ENCODE results near the gene PARP2.
"Not testable (repeated sequence)": the region's sequence is repeated elsewhere in the genome, so short reads cannot be mapped to it uniquely, and the experiment has no call there.

PARP2 gene

GRCh38 chr14:20347747-20348146, 4.3 kb downstream of the PARP2 start:
- no peak for DNase-seq

- no peak for DNase-seq
Measured at GRCh38 chr14:20350282-20350681, 6.8 kb downstream of the PARP2 start.

- DNase-seq = no peak
Measured at GRCh38 chr14:20350860-20351259, 7.4 kb downstream of the PARP2 start.

- DNase-seq = no peak
Measured at GRCh38 chr14:20356422-20356821, 13.0 kb downstream of the PARP2 start.

- not testable (repeated sequence) for DNase-seq
Measured at GRCh38 chr14:20358474-20358873, 15.0 kb downstream of the PARP2 start.

- DNase-seq = no peak
Measured at GRCh38 chr14:20365928-20366327, 22.5 kb downstream of the PARP2 start.

- no peak for DNase-seq
Measured at GRCh38 chr14:20372796-20373195, 29.4 kb downstream of the PARP2 start.

GRCh38 chr14:20375471-20375870, 32.0 kb downstream of the PARP2 start:
- DNase-seq = no peak

- no peak for DNase-seq
Measured at GRCh38 chr14:20376071-20376588, 32.7 kb downstream of the PARP2 start.

GRCh38 chr14:20377171-20377570, 33.7 kb downstream of the PARP2 start:
- no peak for DNase-seq

- no peak for DNase-seq
Measured at GRCh38 chr14:20379743-20380142, 36.3 kb downstream of the PARP2 start.

- no peak for DNase-seq
Measured at GRCh38 chr14:20380681-20381080, 37.2 kb downstream of the PARP2 start.

GRCh38 chr14:20381341-20381740, 37.9 kb downstream of the PARP2 start:
- no peak for DNase-seq

GRCh38 chr14:20382526-20382925, 39.1 kb downstream of the PARP2 start:
- DNase-seq = no peak

GRCh38 chr14:20383032-20383431, 39.6 kb downstream of the PARP2 start:
- DNase-seq = no peak

- DNase-seq = no peak
Measured at GRCh38 chr14:20383636-20384035, 40.2 kb downstream of the PARP2 start.

GRCh38 chr14:20384321-20384720, 40.9 kb downstream of the PARP2 start:
- no peak for DNase-seq

GRCh38 chr14:20384886-20385285, 41.5 kb downstream of the PARP2 start:
- DNase-seq = no peak

GRCh38 chr14:20386276-20386855, 42.9 kb downstream of the PARP2 start:
- DNase-seq = no peak

GRCh38 chr14:20387576-20387975, 44.1 kb downstream of the PARP2 start:
- DNase-seq = no peak

- no peak for DNase-seq
Measured at GRCh38 chr14:20388159-20388558, 44.7 kb downstream of the PARP2 start.

- no peak for DNase-seq
Measured at GRCh38 chr14:20391505-20391904, 48.1 kb downstream of the PARP2 start.

- DNase-seq = no peak
Measured at GRCh38 chr14:20397511-20397910, 54.1 kb downstream of the PARP2 start.

- no peak for DNase-seq
Measured at GRCh38 chr14:20400589-20400964, 57.1 kb downstream of the PARP2 start.

GRCh38 chr14:20400965-20401593, 57.6 kb downstream of the PARP2 start:
- DNase-seq = peak in 1 of 5 donors; percentile 27
